HFFc6 (cell line): Measurements from ENCODE around the gene DPEP1. TPM values are rescaled to one million over a fixed set of nuclear protein-coding genes. Genes with fewer than 3 reads are reported as not detected.

ENCODE experiments used
- DNase-seq: peaks from one replicate; pipeline ENCODE4 v3.0.0-alpha.2; 2018
- H3K27ac Mint-ChIP-seq: 2 replicates; pipeline ENCODE4 v1.8.0; 2020; ENCODE audit warnings: mild to moderate bottlenecking, mixed read lengths
- H3K27me3 Mint-ChIP-seq: 2 replicates; pipeline ENCODE4 v1.8.0; 2021; ENCODE audit warnings: mild to moderate bottlenecking, moderate library complexity, mixed read lengths; ENCODE audit not compliant: insufficient read depth
- H3K36me3 Mint-ChIP-seq: 2 replicates; pipeline ENCODE4 v1.8.0; 2021; ENCODE audit warnings: low read depth, mixed read lengths
- H3K4me1 Mint-ChIP-seq: 2 replicates; pipeline ENCODE4 v1.8.0; 2020; ENCODE audit warnings: low read depth, mixed read lengths
- H3K4me3 Mint-ChIP-seq: 2 replicates; pipeline ENCODE4 v1.8.0; 2020; ENCODE audit warnings: mild to moderate bottlenecking, moderate library complexity, mixed read lengths
- H3K9me3 Mint-ChIP-seq: 2 replicates; pipeline ENCODE4 v1.8.0; 2020; ENCODE audit warnings: mild to moderate bottlenecking, mixed read lengths
- total RNA-seq, 6 experiments: library from RNA; stranded (reverse); fragmentation: NEBNext Ultra II Directional; extraction: Animal tissue kit (Norgen Biotek cat#: 25700); gene quantifications; 2 replicates in 1 of 6; 3 replicates in 5 of 6; pipeline ENCODE4 v1.2.3, GENCODE V29; 2021
- TF ChIP-seq, protein P1 (sequence below): fragments of 200-600 bp; sonication (generic); IDR thresholded peaks from 2 replicates; pipeline ENCODE4 v1.5.0; 2021; ENCODE audit warnings: antibody characterized with exemption, mild to moderate bottlenecking

DPEP1 gene
- total RNA-seq, 6 experiments from 2014 or later = not detected

- TF ChIP-seq, protein P1, sequence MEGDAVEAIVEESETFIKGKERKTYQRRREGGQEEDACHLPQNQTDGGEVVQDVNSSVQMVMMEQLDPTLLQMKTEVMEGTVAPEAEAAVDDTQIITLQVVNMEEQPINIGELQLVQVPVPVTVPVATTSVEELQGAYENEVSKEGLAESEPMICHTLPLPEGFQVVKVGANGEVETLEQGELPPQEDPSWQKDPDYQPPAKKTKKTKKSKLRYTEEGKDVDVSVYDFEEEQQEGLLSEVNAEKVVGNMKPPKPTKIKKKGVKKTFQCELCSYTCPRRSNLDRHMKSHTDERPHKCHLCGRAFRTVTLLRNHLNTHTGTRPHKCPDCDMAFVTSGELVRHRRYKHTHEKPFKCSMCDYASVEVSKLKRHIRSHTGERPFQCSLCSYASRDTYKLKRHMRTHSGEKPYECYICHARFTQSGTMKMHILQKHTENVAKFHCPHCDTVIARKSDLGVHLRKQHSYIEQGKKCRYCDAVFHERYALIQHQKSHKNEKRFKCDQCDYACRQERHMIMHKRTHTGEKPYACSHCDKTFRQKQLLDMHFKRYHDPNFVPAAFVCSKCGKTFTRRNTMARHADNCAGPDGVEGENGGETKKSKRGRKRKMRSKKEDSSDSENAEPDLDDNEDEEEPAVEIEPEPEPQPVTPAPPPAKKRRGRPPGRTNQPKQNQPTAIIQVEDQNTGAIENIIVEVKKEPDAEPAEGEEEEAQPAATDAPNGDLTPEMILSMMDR = no peak
- no peaks in the 10 kb centered on the region for H3K36me3 Mint-ChIP-seq
- H3K9me3 Mint-ChIP-seq = no peaks in the 10 kb centered on the region
- peaks cover 4% of the 10 kb centered on the region for H3K27me3 Mint-ChIP-seq
- no peak for DNase-seq
- no peaks in the 10 kb centered on the region for H3K4me1 Mint-ChIP-seq
- H3K27ac Mint-ChIP-seq = no peak overlapping the region
- H3K4me3 Mint-ChIP-seq = no peak overlapping the region
Observed at GRCh38 chr16:89572073-89572484, 41.4 kb upstream of the DPEP1 start.

GRCh38 chr16:89572485-89573205, 40.8 kb upstream of the DPEP1 start:
- Mint-ChIP-seq H3K9me3 (no peaks in the 10 kb centered on the region), H3K4me3 (no peak overlapping the region), H3K4me1 (no peaks in the 10 kb centered on the region), H3K36me3 (no peaks in the 10 kb centered on the region), H3K27me3 (peaks cover 4% of the 10 kb centered on the region), H3K27ac (no peak overlapping the region)
- DNase-seq = no peak
- TF ChIP-seq, protein P1 = no peak

GRCh38 chr16:89573826-89574680, 39.4 kb upstream of the DPEP1 start:
- H3K36me3 Mint-ChIP-seq = peaks cover 8% of the 10 kb centered on the region; the same call in 1 of the 2 replicates
- no peak for DNase-seq
- peaks cover 4% of the 10 kb centered on the region for H3K27me3 Mint-ChIP-seq
- H3K27ac Mint-ChIP-seq = no peak overlapping the region; the same call in 1 of the 2 replicates
- no peak overlapping the region for H3K4me3 Mint-ChIP-seq
- H3K9me3 Mint-ChIP-seq = no peaks in the 10 kb centered on the region
- TF ChIP-seq, protein P1 = no peak
- no peaks in the 10 kb centered on the region for H3K4me1 Mint-ChIP-seq

DNA sequence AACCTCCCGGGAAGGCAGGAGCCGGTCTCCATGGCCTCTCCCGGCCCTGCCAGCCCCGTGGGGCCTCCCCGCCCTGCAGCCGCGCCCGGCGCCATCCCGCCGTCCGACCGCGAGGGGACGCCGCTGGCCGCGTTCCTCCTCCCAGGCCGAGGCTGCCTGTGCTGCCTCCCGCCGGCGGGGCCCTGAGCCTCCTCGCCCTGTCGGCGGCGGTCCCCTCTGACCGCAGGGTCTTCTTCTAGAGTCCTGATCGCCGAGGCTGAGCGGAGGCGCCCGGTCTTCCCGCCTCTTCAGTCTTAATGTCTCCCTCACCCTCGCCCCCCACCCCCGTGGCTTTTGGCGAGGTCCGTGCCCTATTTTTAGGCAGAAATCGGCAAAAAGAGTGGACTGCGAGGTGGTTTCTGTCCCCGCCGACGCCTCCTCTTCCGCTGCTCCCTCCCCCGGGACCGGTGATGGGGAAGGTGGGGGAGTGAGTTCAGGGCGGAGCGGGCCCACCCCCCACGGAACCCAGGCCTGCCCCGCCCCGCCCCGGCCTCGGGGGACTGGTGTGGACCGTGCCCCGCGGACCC, 38.7 kb upstream of the DPEP1 start:
- H3K4me3 Mint-ChIP-seq = peak overlapping the region; percentile 80
- no peaks in the 10 kb centered on the region for H3K9me3 Mint-ChIP-seq
- H3K36me3 Mint-ChIP-seq = peaks cover 8% of the 10 kb centered on the region; the same call in 1 of the 2 replicates
- peak overlapping the region; percentile 66 for H3K27ac Mint-ChIP-seq
- H3K27me3 Mint-ChIP-seq = peaks cover 4% of the 10 kb centered on the region
- TF ChIP-seq, protein P1 = peak; percentile 91
- H3K4me1 Mint-ChIP-seq = no peaks in the 10 kb centered on the region
- peak; percentile 63 for DNase-seq

GRCh38 chr16:89575247-89576152, 37.9 kb upstream of the DPEP1 start, which contains the start of gene CPNE7:
Gene CPNE7 (plus strand): TSS chr16:89575758. CDS start chr16:89575898, 140 bp downstream.
- TF ChIP-seq, protein P1 = no peak
- peaks cover 8% of the 10 kb centered on the region; the same call in 1 of the 2 replicates for H3K36me3 Mint-ChIP-seq
- H3K4me3 Mint-ChIP-seq = peak within 1 kb of the TSS; percentile 80
- no peaks in the 10 kb centered on the region for H3K9me3 Mint-ChIP-seq
- peaks cover 4% of the 10 kb centered on the region for H3K27me3 Mint-ChIP-seq
- no peaks in the 10 kb centered on the region for H3K4me1 Mint-ChIP-seq
- no peak for DNase-seq
- H3K27ac Mint-ChIP-seq = peak within 1 kb of the TSS; percentile 66
